ENCODE measurements around the gene ATP5MG. TPM values are rescaled to one million over a fixed set of nuclear protein-coding genes. Genes with fewer than 3 reads are reported as not detected.

ATP5MG gene
- total RNA-seq, 2 donors from 2014 or later, result 214 to 283 TPM

- no peak overlapping the region for H3K27ac ChIP-seq (ENCODE audit: low read depth, low read length)
- H3K4me1 ChIP-seq (ENCODE audit: control insufficient read depth, insufficient read depth, low read length), result no peaks in the 10 kb centered on the region
- peaks cover 46% of the 10 kb centered on the region for H3K36me3 ChIP-seq (ENCODE audit: control insufficient read depth, insufficient read depth, low read length)
- no peak for DNase-seq
- no peaks in the 10 kb centered on the region for H3K27me3 ChIP-seq (ENCODE audit: control insufficient read depth, insufficient read depth, low read length, poor library complexity, severe bottlenecking)
- Mint-ChIP-seq H3K4me1 (peaks cover 7% of the 10 kb centered on the region), H3K36me3 (ENCODE audit: low read depth) (peaks cover 31% of the 10 kb centered on the region), H3K4me3 (no peak overlapping the region), H3K27ac (no peak overlapping the region), H3K27me3 (ENCODE audit: insufficient read depth) (no peaks in the 10 kb centered on the region), H3K9me3 (no peaks in the 10 kb centered on the region)
- no peak for TF ChIP-seq CTCF (conservative IDR thresholded peaks at IDR 0.05)
- H3K4me3 ChIP-seq (ENCODE audit: low read length), result no peak overlapping the region
- no peaks in the 10 kb centered on the region for H3K9me3 ChIP-seq (ENCODE audit: control insufficient read depth, low read length)
- H3K9ac ChIP-seq (ENCODE audit: extremely low read depth, low read length, poor library complexity, severe bottlenecking), result no peak overlapping the region
- WGBS, 2 experiments (ENCODE audit: insufficient coverage in 1 of 2, insufficient read length in 1 of 2), result 86 to 92% methylated on average over 1 of the region's 1 CpG
These were observed 49.0 kb downstream of the ATP5MG start for GRCh38 chr11:118450451-118450850.

Other genes with a start within 250 kb of the ATP5MG start
- under 1 TPM; 0.15 to 0.20 TPM for gene SCN4B, start 248.8 kb upstream of the ATP5MG start, total RNA-seq
- gene SCN2B, start 225.0 kb upstream of the ATP5MG start, total RNA-seq, result under 1 TPM; 0.11 to 0.20 TPM
- gene JAML, start 176.6 kb upstream of the ATP5MG start, total RNA-seq, result under 1 TPM; 0.40 to 0.55 TPM
- 1 to 10 TPM; 4.1 to 5.7 TPM for gene MPZL3, start 149.2 kb upstream of the ATP5MG start, total RNA-seq
- 1 to 10 TPM; 3.2 to 4.4 TPM for gene MPZL2, start 137.3 kb upstream of the ATP5MG start, total RNA-seq
- gene CD3E, start 96.9 kb upstream of the ATP5MG start, total RNA-seq, result under 1 TPM in 1 of 2 donors, not detected in 1; 0.29 TPM
- under 1 TPM in 1 of 2 donors, not detected in 1; 0.92 TPM for gene CD3D, start 58.9 kb upstream of the ATP5MG start, total RNA-seq
- not detected for gene CD3G, start 57.3 kb upstream of the ATP5MG start, total RNA-seq
- 10 to 100 TPM; 39.6 to 42.6 TPM for gene UBE4A, start 42.0 kb upstream of the ATP5MG start, total RNA-seq
- 10 to 100 TPM; 76.9 to 78.8 TPM for gene KMT2A, start 34.9 kb downstream of the ATP5MG start, total RNA-seq
- under 1 TPM; 0.42 to 0.46 TPM for gene TTC36, start 125.9 kb downstream of the ATP5MG start, total RNA-seq
- gene TMEM25, start 129.6 kb downstream of the ATP5MG start, total RNA-seq, result 10 to 100 TPM; 22.4 to 30.6 TPM
- gene IFT46, start 164.3 kb downstream of the ATP5MG start, total RNA-seq, result 10 to 100 TPM in 1 of 2 donors, 1 to 10 TPM in 1; 9.1 to 13.7 TPM
- gene ARCN1, start 170.8 kb downstream of the ATP5MG start, total RNA-seq, result 100 to 1,000 TPM; 130 to 161 TPM
- gene PHLDB1, start 206.0 kb downstream of the ATP5MG start, total RNA-seq, result 10 to 100 TPM; 45.9 to 54.9 TPM